Measurements from ENCODE around the gene TBL1XR1.

GRCh38 chr3:177110386-177110785, 86.9 kb downstream of the TBL1XR1 start:
- TF ChIP-seq, protein P1, sequence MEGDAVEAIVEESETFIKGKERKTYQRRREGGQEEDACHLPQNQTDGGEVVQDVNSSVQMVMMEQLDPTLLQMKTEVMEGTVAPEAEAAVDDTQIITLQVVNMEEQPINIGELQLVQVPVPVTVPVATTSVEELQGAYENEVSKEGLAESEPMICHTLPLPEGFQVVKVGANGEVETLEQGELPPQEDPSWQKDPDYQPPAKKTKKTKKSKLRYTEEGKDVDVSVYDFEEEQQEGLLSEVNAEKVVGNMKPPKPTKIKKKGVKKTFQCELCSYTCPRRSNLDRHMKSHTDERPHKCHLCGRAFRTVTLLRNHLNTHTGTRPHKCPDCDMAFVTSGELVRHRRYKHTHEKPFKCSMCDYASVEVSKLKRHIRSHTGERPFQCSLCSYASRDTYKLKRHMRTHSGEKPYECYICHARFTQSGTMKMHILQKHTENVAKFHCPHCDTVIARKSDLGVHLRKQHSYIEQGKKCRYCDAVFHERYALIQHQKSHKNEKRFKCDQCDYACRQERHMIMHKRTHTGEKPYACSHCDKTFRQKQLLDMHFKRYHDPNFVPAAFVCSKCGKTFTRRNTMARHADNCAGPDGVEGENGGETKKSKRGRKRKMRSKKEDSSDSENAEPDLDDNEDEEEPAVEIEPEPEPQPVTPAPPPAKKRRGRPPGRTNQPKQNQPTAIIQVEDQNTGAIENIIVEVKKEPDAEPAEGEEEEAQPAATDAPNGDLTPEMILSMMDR (IDR thresholded peaks at IDR 0.05; ENCODE audit: poor library complexity): no peak
- no peak for TF ChIP-seq EZH2phosphoT487 (IDR thresholded peaks at IDR 0.05; ENCODE audit: low read depth, severe bottlenecking, unreplicated experiment)
- no peak for TF ChIP-seq EZH2 (IDR thresholded peaks at IDR 0.05; ENCODE audit: borderline replicate concordance)
